ENCODE results near the gene SLC4A1. TPM values are rescaled to one million over a fixed set of nuclear protein-coding genes. Genes with fewer than 3 reads are reported as not detected.

The SLC4A1 gene
- total and polyA plus RNA-seq, 4 donors, result 0.14 to 1,478 TPM; not detected in 2

- Histone ChIP-seq H3K27me3 (ENCODE audit: control insufficient read depth in 4 of 4, insufficient read depth in 4 of 4, low read length in 3 of 4) (no peaks in the 10 kb centered on the region), H3K9ac (ENCODE audit: low read depth in 1 of 2, low read length in 2 of 2) (no peak overlapping the region), H3K4me3 (ENCODE audit: low read depth in 1 of 3, low read length in 3 of 3) (no peak overlapping the region), H3K36me3 (ENCODE audit: control insufficient read depth in 4 of 4, insufficient read depth in 3 of 4, low read depth in 1 of 4, low read length in 3 of 4) (no peaks in the 10 kb centered on the region), H3K4me1 (ENCODE audit: control insufficient read depth in 4 of 4, insufficient read depth in 4 of 4, low read length in 3 of 4) (peaks cover 0 to 10% (median 2%) of the 10 kb centered on the region in 4 donors), H3K9me3 (ENCODE audit: control insufficient read depth in 4 of 4, low read length in 3 of 4) (no peaks in the 10 kb centered on the region), H3K27ac (ENCODE audit: low read depth in 1 of 2, low read length in 2 of 2) (no peak overlapping the region)
- WGBS, result 92% methylated on average over 4 of the region's 4 CpGs
- no peak for DNase-seq (ENCODE audit: low spot score)
- TF ChIP-seq JUND (IDR thresholded peaks at IDR 0.05) (no peak), MAX (IDR thresholded peaks at IDR 0.05) (no peak), FOXA2 (IDR thresholded peaks at IDR 0.05) (no peak), RAD21 (IDR thresholded peaks at IDR 0.05) (no peak), HNF4A (conservative IDR thresholded peaks at IDR 0.05) (no peak), SP1 (IDR thresholded peaks at IDR 0.05) (no peak)
Observed at GRCh38 chr17:44284024-44284400, 16.1 kb upstream of the SLC4A1 start.

GRCh38 chr17:44283344-44284023 is 15.5 kb upstream of the SLC4A1 start:
- peak; percentile 86 for DNase-seq (ENCODE audit: low spot score)
- H3K4me3 ChIP-seq (ENCODE audit: low read depth in 1 of 3, low read length in 3 of 3), result no peak overlapping the region
- peaks cover 0 to 10% (median 2%) of the 10 kb centered on the region in 4 donors for H3K4me1 ChIP-seq (ENCODE audit: control insufficient read depth in 4 of 4, insufficient read depth in 4 of 4, low read length in 3 of 4)
- no peaks in the 10 kb centered on the region for H3K9me3 ChIP-seq (ENCODE audit: control insufficient read depth in 4 of 4, low read length in 3 of 4)
- WGBS, result 90% methylated on average over 8 of the region's 8 CpGs
- no peak overlapping the region for H3K9ac ChIP-seq (ENCODE audit: low read depth in 1 of 2, low read length in 2 of 2)
- H3K36me3 ChIP-seq (ENCODE audit: control insufficient read depth in 4 of 4, insufficient read depth in 3 of 4, low read depth in 1 of 4, low read length in 3 of 4), result no peaks in the 10 kb centered on the region
- no peaks in the 10 kb centered on the region for H3K27me3 ChIP-seq (ENCODE audit: control insufficient read depth in 4 of 4, insufficient read depth in 4 of 4, low read length in 3 of 4)
- TF ChIP-seq RAD21 (IDR thresholded peaks at IDR 0.05) (no peak), MAX (IDR thresholded peaks at IDR 0.05) (no peak), YY1 (IDR thresholded peaks at IDR 0.05) (no peak), ZBTB33 (IDR thresholded peaks at IDR 0.05) (no peak), NR2F2 (IDR thresholded peaks at IDR 0.05) (no peak), FOXA1 (IDR thresholded peaks at IDR 0.05) (no peak), JUND (IDR thresholded peaks at IDR 0.05) (no peak), RXRA (IDR thresholded peaks at IDR 0.05) (no peak), CTCF (IDR thresholded peaks at IDR 0.05; ENCODE audit: low read depth, low read length, missing input control) (no peak), ATF3 (IDR thresholded peaks at IDR 0.05) (no peak), FOXA2 (IDR thresholded peaks at IDR 0.05) (no peak), SP1 (IDR thresholded peaks at IDR 0.05) (no peak), HNF4G (IDR thresholded peaks at IDR 0.05) (no peak), GABPA (IDR thresholded peaks at IDR 0.05 in 1 of 2, conservative IDR thresholded peaks at IDR 0.05 in 1 of 2) (no peak), EGR1 (IDR thresholded peaks at IDR 0.05; ENCODE audit: low read depth in 2 of 2) (no peak), REST (IDR thresholded peaks at IDR 0.05) (no peak)
- H3K27ac ChIP-seq (ENCODE audit: low read depth in 1 of 2, low read length in 2 of 2), result no peak overlapping the region

All from liver (tissue), 9 donors.